GM18951 (cell line): ENCODE data around the gene RCL1.
"Not testable (repeated sequence)": the region's sequence is repeated elsewhere in the genome, so short reads cannot be mapped to it uniquely, and the experiment has no call there.

Experiments used
- POLR2A ChIP-seq: IDR thresholded peaks from 4 replicates; pipeline ENCODE4 v1.6.1; 2011; ENCODE audit warnings: mild to moderate bottlenecking; ENCODE audit not compliant: insufficient read length, insufficient read depth; ENCODE audit errors: extremely low read depth
- in situ Hi-C: fragments of 300-500 bp; cut with MboI; formaldehyde crosslinking; loops from one replicate; pipeline ENCODE4 v1.12.0; 2022; ENCODE audit warnings: low sequenced_read_pairs, mixed read lengths, inconsistent platforms; ENCODE audit not compliant: unreplicated experiment

RCL1 gene

DNA sequence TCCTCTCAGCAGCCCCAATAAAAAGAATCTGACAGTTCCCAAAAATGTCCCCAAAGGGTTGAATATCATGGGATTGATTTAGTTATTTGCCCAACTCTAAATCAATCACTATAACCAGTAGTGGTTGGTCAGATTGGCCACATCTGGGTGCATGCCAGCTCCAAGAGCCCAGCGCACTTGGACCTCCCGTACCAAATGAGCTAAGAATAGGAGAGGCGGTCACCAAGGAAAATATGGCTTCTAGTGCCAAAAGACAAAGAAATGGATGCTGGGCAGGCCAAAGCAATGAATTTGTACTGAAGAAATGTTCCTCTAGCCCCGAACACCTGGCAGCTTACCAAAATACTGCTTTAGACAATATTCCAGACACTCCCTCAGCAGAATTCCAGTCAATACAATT lies 80.3 kb downstream of the RCL1 start:
- in situ Hi-C loops = no loop called here
- no peak for TF ChIP-seq POLR2A

DNA sequence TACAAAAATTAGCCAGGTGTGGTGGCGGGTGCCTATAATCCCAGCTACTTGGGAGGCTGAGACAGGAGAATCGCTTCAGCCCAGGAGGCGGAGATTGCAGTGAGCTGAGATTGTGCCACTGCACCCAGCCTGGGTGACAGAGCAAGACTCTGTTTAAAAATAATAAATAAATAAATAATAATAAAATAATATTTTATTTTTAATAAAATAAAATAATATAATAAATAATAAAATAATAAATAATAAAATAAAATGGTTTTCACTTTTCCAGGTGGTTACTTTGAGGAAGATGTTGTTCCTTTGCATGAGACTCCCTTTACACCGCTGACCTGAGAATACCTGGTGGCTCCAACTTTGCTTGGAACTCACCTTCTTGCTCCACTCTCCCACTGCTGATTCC lies 82.8 kb downstream of the RCL1 start:
- in situ Hi-C loops = no loop called here
- no peak for TF ChIP-seq POLR2A

DNA sequence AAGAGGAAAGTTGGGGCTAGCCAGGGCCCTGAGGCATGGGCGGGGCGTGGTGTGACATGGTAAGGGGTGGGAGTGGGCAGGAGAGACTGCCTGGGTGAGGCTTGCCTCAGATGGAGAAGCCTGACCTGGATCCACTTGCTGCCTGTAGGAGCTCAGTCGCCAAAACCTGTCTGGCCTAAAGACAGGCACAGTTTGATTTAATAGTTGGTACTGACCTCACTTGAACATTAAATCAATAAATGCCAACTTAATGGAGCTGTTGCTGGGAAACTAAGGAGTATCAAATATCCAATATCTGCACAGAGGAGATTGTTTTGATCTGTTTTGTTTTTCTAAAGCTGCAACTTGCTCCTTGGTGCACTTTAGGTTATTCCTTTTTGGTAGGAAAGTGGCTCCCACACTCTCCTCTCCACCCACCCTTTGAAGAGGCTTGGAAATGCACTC lies 86.4 kb downstream of the RCL1 start:
- in situ Hi-C loops = no loop called here
- no peak for TF ChIP-seq POLR2A

DNA sequence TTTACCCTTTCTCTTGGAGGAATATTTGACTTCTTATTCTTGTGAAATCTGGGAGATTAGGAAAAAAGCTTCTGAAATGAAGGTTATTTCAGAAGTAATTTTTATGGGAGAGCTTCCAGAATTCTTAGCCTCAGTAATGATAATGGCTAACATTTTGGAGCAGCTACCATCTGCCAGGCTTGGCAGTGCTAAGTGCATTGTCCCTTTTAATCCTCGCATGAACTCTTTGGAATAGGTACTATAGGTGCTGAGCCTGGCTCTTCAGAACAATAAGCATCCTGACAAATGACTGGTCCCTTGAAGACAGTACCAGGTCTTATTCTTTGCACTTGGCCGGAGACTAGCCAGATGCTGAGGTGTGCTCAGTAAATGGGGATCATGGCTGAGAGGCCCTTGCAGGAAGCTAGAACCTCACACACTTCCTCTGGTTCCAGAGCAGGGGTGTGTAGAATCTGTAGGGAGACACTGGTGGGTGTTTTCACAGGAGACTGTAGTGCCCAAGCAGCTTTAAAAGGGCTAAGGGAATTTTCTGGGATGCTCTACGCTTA lies 90.7 kb downstream of the RCL1 start:
- in situ Hi-C loops = no loop called here
- no peak for TF ChIP-seq POLR2A

DNA sequence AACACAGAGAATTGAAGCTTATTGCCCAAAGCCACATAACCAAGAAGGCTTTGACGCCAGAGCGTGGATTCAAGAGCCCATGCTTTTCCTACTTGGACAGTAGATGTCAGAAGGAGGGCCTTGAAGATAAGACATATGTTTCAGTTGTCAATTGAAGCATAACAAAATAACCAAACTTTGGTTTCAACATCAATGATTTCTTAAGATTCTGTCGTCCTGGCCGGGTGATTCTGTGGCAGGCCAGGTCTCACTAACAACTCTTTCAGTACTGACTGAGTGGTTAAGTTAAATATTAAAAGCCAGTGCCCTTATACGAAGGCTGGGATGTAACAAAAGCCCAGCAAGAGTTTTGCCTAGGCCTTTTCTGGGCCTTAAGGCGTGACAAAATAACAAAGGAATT lies 94.0 kb downstream of the RCL1 start:
- TF ChIP-seq POLR2A = no peak
- in situ Hi-C loops = no loop called here

DNA sequence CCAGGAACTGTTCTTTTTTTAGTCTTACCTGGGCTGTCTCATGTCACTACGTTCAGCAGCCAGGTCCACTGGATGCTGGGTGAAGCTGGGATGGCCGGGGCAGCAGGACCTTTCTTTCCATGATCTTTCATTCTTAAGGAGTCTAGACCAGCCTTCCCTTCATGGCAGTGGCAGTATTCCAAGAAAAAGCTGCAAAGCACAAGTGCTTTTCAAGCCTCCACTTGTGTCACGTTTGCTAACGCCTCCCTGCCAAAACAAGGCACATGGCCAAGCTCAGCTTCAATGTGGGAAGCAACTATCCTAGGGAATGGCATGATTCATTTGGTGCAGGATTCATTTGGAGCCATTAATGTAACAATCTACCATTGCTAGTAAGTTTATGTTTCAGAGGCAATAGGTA lies 94.8 kb downstream of the RCL1 start:
- in situ Hi-C loops = no loop called here
- no peak for TF ChIP-seq POLR2A

DNA sequence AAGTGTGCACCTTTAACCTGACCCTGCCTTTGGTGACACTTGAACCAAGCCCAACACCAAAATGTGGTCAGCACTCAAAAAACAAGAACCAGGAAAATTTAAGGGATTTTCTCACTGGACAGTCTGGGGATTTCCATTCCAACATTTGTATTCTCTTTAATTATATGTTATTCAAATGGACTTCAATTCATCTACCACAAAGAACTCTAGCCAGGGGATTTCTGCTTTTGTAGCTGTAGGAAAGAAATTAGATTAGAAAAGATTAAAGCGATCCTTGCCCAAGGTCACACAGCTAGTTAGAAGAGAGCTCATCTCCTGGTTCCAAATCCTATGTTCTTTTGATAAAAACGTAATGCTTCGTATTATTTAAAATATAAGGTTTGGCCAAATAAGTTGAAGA lies 97.5 kb downstream of the RCL1 start:
- TF ChIP-seq POLR2A = no peak
- in situ Hi-C loops = no loop called here

DNA sequence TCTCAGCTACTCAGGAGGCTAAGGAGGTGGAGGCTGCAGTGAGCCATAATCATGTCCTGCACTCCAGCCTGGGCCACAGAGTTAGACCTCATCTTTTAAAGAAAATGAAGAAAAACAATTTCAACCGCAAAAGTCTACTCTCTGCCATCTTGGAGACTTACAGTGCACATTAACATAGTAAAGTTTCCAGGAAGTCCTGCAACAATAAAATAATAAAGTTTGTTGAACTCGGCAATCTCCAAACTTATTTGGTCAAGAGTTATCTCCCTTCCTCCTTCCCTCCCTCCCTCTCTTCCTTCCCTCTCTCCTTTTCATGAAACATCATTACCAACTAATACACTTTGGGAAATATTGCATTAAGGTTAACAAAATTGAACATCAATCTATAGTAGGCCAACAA lies 98.2 kb downstream of the RCL1 start:
- no peak for TF ChIP-seq POLR2A
- in situ Hi-C loops = no loop called here

DNA sequence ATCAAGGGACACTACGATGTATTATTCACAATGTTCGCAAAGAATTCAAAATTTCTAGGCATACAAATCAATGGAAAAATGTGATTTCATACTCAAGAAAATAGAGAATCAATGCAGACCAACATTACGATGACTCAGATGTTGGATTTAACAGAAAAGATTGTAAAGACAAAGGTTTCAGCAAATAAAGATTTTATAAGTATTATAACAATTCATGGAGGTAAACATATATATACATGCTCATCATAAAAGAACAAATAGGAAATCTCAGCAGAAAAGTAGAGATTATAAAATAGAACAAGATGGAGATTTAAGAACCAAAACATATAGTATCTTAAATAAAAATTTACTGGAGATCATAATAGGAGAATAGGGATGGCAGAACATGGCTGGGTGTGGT lies 98.9 kb downstream of the RCL1 start:
- no peak for TF ChIP-seq POLR2A
- in situ Hi-C loops = no loop called here

DNA sequence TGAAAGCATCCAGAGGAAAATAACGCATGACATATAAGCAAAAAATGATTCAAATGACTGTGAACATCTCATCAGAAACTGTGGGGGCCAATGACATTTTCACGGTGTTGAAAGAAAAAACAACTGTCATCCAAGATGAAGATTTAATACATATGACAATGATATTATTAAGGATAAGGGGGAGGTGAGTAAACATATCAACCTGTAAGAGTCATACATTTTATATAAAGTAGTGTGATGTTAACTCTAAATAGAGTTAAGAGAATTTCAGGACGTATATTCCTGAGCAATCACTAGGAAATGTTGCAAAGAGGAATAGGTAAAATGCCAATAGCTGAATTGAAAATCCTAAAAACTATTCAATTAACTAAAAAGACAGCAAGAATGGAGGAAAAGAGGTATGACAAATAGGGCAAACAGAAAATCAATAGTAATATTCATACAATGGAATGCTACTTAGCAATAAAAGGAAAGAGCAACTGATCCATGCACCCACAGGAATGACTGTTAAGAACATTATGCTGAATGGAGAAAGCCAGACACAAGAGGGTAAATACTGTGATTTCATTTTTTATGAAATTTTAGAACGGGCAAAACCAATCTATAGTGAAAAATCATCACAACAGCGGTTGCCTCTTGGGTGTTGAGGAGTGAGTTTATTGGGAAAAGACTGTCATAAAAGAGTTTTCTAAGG lies 99.9 kb downstream of the RCL1 start:
- in situ Hi-C loops = no loop called here
- TF ChIP-seq POLR2A = no peak

DNA sequence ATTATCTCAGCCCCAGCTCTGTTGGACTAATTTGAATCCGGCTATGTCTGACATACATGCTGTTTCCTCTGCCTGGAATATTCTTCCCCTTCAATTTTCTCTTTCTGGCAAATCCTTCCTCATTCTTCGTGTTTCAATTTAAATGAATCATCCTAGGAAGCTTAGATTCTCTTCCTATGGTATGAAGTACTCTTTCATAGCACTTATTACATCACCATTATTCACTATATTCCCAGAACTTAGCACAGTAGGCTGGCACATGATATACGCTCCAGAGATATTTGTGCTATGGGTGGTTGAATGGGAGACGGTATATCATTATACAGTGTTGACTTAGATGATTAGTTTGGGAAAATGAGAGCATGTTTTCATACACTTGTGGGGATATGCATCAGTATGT lies 101.3 kb downstream of the RCL1 start:
- in situ Hi-C loops = no loop called here

DNA sequence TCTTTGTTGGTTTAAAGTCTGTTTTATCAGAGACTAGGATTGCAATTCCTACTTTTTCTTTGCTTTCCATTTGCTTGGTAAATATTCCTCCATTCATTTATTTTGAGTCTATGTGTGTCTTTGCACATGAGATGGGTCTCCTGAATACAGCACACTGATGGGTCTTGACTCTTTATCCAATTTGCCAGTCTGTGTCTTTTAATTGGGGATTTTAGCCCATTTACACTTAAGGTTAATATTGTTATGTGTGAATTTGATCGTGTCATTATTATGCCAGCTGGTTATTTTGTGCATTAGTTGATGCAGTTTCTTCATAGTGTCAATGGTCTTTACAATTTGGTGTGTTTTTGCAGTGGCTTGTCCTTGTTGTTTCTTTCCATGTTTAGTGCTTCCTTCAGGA lies 107.1 kb downstream of the RCL1 start:
- in situ Hi-C loops = not testable (repeated sequence)

More for the DNA sequence above, 101.3 kb downstream of the RCL1 start:
- no peak for TF ChIP-seq POLR2A

DNA sequence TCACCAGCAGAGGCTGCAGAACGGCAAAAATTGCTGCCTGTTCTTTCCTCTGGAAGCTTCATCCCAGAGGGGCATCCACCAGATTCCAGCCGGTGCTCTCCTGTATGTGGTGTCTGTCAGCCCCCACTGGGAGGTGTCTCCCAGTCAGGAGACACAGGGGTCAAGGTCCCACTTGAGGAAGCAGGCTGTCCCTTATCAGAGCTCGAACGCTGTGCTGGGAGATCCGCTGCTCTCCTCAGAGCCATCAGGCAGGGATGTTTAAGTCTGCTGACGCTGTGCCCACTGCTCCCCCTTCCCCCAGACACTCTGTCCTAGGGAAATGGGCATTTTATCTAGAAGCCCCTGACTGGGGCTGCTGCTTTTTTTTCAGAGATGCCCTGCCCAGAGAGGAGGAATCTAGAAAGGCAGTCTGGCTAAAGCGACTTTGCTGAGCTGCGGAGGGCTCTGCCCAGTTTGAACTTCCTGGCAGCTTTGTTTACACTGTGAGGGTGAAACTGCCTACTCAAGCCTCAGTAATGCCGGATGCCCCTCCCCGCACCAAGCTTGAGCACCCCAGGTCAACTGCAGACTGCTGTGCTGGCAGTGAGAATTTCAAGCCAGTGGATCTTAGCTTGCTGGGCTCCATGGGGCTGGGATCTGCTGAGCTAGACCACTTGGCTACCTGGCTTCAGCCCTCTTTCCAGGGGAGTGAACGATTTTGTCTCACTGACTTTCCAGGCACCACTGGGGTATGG lies 108.8 kb downstream of the RCL1 start:
- in situ Hi-C loops = not testable (repeated sequence)

DNA sequence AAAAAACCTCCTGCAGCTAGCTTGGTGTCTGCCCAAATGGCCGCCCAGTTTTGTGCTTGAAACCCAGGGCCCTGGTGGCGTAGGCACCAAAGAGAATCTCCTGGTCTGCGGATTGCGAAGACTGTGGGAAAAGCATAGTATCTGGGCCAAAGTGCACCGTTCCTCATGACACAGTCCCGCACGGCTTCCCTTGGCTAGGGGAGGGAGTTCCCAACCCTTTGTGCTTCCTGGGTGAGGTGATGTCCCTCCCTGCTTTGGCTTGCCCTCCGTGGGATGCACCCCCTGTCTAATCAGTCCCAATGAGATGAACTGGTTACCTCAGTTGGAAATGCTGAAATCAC lies 109.4 kb downstream of the RCL1 start:
- in situ Hi-C loops = no loop called here
- no peak for TF ChIP-seq POLR2A
